Liver (tissue), 9 donors: Measurements from ENCODE around the gene BCL2. TPM values are rescaled to one million over a fixed set of nuclear protein-coding genes. Genes with fewer than 3 reads are reported as not detected.

Source experiments
- DNase-seq: peaks from one replicate; pipeline ENCODE4 v3.0.0-alpha.2; 2017; ENCODE audit warnings: low spot score
- H3K27ac ChIP-seq, 2 donors: one replicate each; pipeline ENCODE4 v1.7.0; 2013; ENCODE audit warnings: inconsistent platforms in 2 of 2, low read length in 2 of 2, control low read depth in 1 of 2, low read depth in 1 of 2, mild to moderate bottlenecking in 1 of 2
- H3K27me3 ChIP-seq, 4 donors: one replicate each; pipeline versions ENCODE4 v1.6.1 to v1.7.0; 2013; ENCODE audit warnings: low read length in 3 of 4, inconsistent platforms in 1 of 4, mild to moderate bottlenecking in 1 of 4, moderate library complexity in 1 of 4; ENCODE audit not compliant: control insufficient read depth in 4 of 4, insufficient read depth in 4 of 4
- H3K36me3 ChIP-seq, 4 donors: one replicate each; pipeline versions ENCODE4 v1.6.1 to v1.7.0; 2013; ENCODE audit warnings: low read length in 3 of 4, mild to moderate bottlenecking in 3 of 4, low read depth in 1 of 4, moderate library complexity in 1 of 4; ENCODE audit not compliant: control insufficient read depth in 4 of 4, insufficient read depth in 3 of 4
- H3K4me1 ChIP-seq, 4 donors: one replicate each; pipeline versions ENCODE4 v1.6.1 to v1.7.0; 2013; ENCODE audit warnings: low read length in 3 of 4, mild to moderate bottlenecking in 3 of 4, moderate library complexity in 1 of 4; ENCODE audit not compliant: control insufficient read depth in 4 of 4, insufficient read depth in 4 of 4
- H3K4me3 ChIP-seq, 3 donors: one replicate each; pipeline versions ENCODE4 v1.6.1 to v1.7.0; 2013; ENCODE audit warnings: low read length in 3 of 3, control low read depth in 1 of 3, low read depth in 1 of 3, mild to moderate bottlenecking in 1 of 3
- H3K9ac ChIP-seq, 2 donors: one replicate each; pipeline ENCODE4 v1.7.0; 2013; ENCODE audit warnings: low read length in 2 of 2, mild to moderate bottlenecking in 2 of 2, moderate library complexity in 2 of 2, control low read depth in 1 of 2, low read depth in 1 of 2
- H3K9me3 ChIP-seq, 4 donors: one replicate each; pipeline versions ENCODE4 v1.6.1 to v1.7.0; 2013; ENCODE audit warnings: low read length in 3 of 4; ENCODE audit not compliant: control insufficient read depth in 4 of 4
- EGR1 ChIP-seq, 2 donors: IDR thresholded peaks; 2 replicates each; pipeline ENCODE4 v1.6.1; 2016 to 2018; ENCODE audit warnings: antibody characterized with exemption in 2 of 2, low read depth in 2 of 2
- FOXA1 ChIP-seq: IDR thresholded peaks from 2 replicates; pipeline ENCODE4 v1.6.1; 2016; ENCODE audit warnings: antibody characterized with exemption
- FOXA2 ChIP-seq: IDR thresholded peaks from 2 replicates; pipeline ENCODE4 v1.6.1; 2016; ENCODE audit warnings: antibody characterized with exemption
- GABPA ChIP-seq, 2 donors: IDR thresholded peaks in 1 of 2; conservative IDR thresholded peaks in 1 of 2; 2 replicates each; pipeline ENCODE4 v1.6.1; 2016; ENCODE audit warnings: antibody characterized with exemption in 2 of 2, mild to moderate bottlenecking in 1 of 2, moderate library complexity in 1 of 2
- HNF4A ChIP-seq, 2 donors: conservative IDR thresholded peaks; 2 replicates each; pipeline ENCODE4 v1.6.1; 2016; ENCODE audit warnings: antibody characterized with exemption in 2 of 2, mild to moderate bottlenecking in 2 of 2
- HNF4G ChIP-seq: IDR thresholded peaks from 2 replicates; pipeline ENCODE4 v1.6.1; 2016; ENCODE audit warnings: antibody characterized with exemption
- JUND ChIP-seq, 2 donors: IDR thresholded peaks; 2 replicates each; pipeline ENCODE4 v1.6.1; 2016; ENCODE audit warnings: antibody characterized with exemption in 2 of 2
- NR2F2 ChIP-seq: IDR thresholded peaks from 2 replicates; pipeline ENCODE4 v1.6.1; 2016; ENCODE audit warnings: antibody characterized with exemption
- RAD21 ChIP-seq, 2 donors: IDR thresholded peaks; 2 replicates each; pipeline ENCODE4 v1.6.1; 2016; ENCODE audit warnings: antibody characterized with exemption in 2 of 2, mild to moderate bottlenecking in 2 of 2
- RXRA ChIP-seq, 2 donors: IDR thresholded peaks; 2 replicates each; pipeline ENCODE4 v1.6.1; 2017 to 2018; ENCODE audit warnings: antibody characterized with exemption in 2 of 2, mild to moderate bottlenecking in 1 of 2
- SP1 ChIP-seq: IDR thresholded peaks from 2 replicates; pipeline ENCODE4 v1.6.1; 2018; ENCODE audit warnings: antibody characterized with exemption, mild to moderate bottlenecking
- WGBS: extraction: QIAGEN DNeasy Blood & Tissue Kit; methylation state at CpG from one replicate; pipeline ENCODE4 v1.1.7; 2013; 5-methylcytosine and 5-hydroxymethylcytosine counted together
- polyA plus RNA-seq, 2 donors: library from polyadenylated mRNA; stranded (reverse) in 1 of 2; unstranded in 1 of 2; fragments of 200-250 nt in 1 of 2; fragments of >200 nt in 1 of 2; fragmentation: Nextera tagmentation in 1 of 2; extraction: Ambion mirVana in 1 of 2; gene quantifications; one replicate each; pipeline versions ENCODE4 v1.2.1 to v1.2.3, GENCODE V29; 2013 to 2015
- total RNA-seq, 2 donors: library from RNA; depleted of rRNA; stranded (reverse); fragments of >200 nt; gene quantifications; one replicate each; pipeline ENCODE4 v1.2.3, GENCODE V29; 2014
- TF ChIP-seq, protein P1 (sequence below): IDR thresholded peaks from 2 replicates; pipeline ENCODE4 v1.6.1; 2016; ENCODE audit warnings: antibody characterized with exemption
- TF ChIP-seq, protein P2 (sequence below): IDR thresholded peaks from 2 replicates; pipeline ENCODE4 v1.6.1; 2016; ENCODE audit warnings: antibody characterized with exemption
- TF ChIP-seq, protein P3 (sequence below): IDR thresholded peaks from 2 replicates; pipeline ENCODE4 v1.6.1; 2016; ENCODE audit warnings: antibody characterized with exemption, mild to moderate bottlenecking
- TF ChIP-seq, protein P4 (sequence below): IDR thresholded peaks from 2 replicates; pipeline ENCODE4 v1.6.1; 2016; ENCODE audit warnings: antibody characterized with exemption
- TF ChIP-seq, protein P5 (sequence below): fragments of 150-350 bp; IDR thresholded peaks from 2 replicates; pipeline ENCODE4 v1.5.1; 2017; ENCODE audit warnings: improper control_type of control experiment, low read depth, low read length; ENCODE audit not compliant: missing input control
- donor health status: healthy.
- donor health status: healthy.
- donor health status: healthy.
- donor health status: healthy.
- donor health status: healthy.

BCL2 gene
- total and polyA plus RNA-seq, 4 donors, result 0.40 to 3.9 (median 1.4) TPM

DNA sequence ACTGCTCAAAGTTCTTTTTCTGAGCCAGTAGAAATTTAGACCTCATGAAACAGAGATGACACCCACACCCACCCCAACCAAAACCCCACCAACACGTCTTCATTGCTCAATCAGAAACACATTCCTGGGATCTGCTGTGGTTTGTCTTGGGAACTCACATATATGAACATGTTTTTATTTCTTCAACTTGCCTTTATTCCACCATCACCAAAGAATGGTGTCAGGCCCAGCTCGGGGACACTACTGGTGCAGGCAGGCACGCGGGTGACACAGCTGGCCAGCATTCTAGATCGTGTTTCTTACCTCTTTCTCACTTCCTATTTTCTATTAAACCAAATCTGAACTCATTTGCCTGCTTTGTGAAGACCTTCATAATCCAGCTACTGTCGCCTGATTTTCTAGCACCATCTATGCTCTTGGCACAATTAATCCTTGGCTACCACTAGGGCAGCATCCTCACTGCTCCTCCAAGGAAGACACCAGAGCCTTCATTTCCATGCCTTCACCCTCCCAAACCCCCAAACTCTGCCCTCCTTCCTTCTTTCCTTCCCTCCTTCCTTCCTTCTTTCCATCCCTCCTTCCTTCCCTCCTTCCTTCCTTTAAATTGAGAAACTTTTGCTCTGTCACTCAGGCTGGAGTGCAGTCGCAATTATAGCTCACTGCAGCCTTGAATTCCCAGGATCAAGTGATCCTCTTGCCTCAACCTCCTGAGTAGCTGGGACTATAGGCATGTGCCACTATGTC, 157.1 kb downstream of the BCL2 start:
- no peak overlapping the region for H3K4me3 ChIP-seq
- WGBS, result 84% methylated on average over 7 of the region's 7 CpGs
- no peak overlapping the region for H3K9ac ChIP-seq
- H3K4me1 ChIP-seq, result no peaks in the 10 kb centered on the region
- H3K27me3 ChIP-seq, result no peaks in the 10 kb centered on the region
- H3K9me3 ChIP-seq, result no peaks in the 10 kb centered on the region
- no peaks in the 10 kb centered on the region for H3K36me3 ChIP-seq
- no peak overlapping the region for H3K27ac ChIP-seq
- no peak for DNase-seq
- TF ChIP-seq GABPA (IDR thresholded peaks at IDR 0.05 in 1 of 2, conservative IDR thresholded peaks at IDR 0.05 in 1 of 2), result no peak
- TF ChIP-seq EGR1 (IDR thresholded peaks at IDR 0.05; ENCODE audit: low read depth in 2 of 2), result no peak
- no peak for TF ChIP-seq HNF4G
- no peak for TF ChIP-seq SP1
- TF ChIP-seq FOXA2, result no peak
- TF ChIP-seq HNF4A (conservative IDR thresholded peaks at IDR 0.05), result no peak
- TF ChIP-seq RAD21 (IDR thresholded peaks at IDR 0.05), result no peak
- no peak for TF ChIP-seq FOXA1
- no peak for TF ChIP-seq NR2F2
- TF ChIP-seq, protein P1, sequence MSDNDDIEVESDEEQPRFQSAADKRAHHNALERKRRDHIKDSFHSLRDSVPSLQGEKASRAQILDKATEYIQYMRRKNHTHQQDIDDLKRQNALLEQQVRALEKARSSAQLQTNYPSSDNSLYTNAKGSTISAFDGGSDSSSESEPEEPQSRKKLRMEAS, result no peak
- TF ChIP-seq, protein P2, sequence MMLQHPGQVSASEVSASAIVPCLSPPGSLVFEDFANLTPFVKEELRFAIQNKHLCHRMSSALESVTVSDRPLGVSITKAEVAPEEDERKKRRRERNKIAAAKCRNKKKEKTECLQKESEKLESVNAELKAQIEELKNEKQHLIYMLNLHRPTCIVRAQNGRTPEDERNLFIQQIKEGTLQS, result no peak
- no peak for TF ChIP-seq RXRA (IDR thresholded peaks at IDR 0.05)
- TF ChIP-seq, protein P3, sequence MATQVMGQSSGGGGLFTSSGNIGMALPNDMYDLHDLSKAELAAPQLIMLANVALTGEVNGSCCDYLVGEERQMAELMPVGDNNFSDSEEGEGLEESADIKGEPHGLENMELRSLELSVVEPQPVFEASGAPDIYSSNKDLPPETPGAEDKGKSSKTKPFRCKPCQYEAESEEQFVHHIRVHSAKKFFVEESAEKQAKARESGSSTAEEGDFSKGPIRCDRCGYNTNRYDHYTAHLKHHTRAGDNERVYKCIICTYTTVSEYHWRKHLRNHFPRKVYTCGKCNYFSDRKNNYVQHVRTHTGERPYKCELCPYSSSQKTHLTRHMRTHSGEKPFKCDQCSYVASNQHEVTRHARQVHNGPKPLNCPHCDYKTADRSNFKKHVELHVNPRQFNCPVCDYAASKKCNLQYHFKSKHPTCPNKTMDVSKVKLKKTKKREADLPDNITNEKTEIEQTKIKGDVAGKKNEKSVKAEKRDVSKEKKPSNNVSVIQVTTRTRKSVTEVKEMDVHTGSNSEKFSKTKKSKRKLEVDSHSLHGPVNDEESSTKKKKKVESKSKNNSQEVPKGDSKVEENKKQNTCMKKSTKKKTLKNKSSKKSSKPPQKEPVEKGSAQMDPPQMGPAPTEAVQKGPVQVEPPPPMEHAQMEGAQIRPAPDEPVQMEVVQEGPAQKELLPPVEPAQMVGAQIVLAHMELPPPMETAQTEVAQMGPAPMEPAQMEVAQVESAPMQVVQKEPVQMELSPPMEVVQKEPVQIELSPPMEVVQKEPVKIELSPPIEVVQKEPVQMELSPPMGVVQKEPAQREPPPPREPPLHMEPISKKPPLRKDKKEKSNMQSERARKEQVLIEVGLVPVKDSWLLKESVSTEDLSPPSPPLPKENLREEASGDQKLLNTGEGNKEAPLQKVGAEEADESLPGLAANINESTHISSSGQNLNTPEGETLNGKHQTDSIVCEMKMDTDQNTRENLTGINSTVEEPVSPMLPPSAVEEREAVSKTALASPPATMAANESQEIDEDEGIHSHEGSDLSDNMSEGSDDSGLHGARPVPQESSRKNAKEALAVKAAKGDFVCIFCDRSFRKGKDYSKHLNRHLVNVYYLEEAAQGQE, result no peak
- TF ChIP-seq, protein P4, sequence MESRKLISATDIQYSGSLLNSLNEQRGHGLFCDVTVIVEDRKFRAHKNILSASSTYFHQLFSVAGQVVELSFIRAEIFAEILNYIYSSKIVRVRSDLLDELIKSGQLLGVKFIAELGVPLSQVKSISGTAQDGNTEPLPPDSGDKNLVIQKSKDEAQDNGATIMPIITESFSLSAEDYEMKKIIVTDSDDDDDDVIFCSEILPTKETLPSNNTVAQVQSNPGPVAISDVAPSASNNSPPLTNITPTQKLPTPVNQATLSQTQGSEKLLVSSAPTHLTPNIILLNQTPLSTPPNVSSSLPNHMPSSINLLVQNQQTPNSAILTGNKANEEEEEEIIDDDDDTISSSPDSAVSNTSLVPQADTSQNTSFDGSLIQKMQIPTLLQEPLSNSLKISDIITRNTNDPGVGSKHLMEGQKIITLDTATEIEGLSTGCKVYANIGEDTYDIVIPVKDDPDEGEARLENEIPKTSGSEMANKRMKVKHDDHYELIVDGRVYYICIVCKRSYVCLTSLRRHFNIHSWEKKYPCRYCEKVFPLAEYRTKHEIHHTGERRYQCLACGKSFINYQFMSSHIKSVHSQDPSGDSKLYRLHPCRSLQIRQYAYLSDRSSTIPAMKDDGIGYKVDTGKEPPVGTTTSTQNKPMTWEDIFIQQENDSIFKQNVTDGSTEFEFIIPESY, result no peak
- TF ChIP-seq, protein P5, sequence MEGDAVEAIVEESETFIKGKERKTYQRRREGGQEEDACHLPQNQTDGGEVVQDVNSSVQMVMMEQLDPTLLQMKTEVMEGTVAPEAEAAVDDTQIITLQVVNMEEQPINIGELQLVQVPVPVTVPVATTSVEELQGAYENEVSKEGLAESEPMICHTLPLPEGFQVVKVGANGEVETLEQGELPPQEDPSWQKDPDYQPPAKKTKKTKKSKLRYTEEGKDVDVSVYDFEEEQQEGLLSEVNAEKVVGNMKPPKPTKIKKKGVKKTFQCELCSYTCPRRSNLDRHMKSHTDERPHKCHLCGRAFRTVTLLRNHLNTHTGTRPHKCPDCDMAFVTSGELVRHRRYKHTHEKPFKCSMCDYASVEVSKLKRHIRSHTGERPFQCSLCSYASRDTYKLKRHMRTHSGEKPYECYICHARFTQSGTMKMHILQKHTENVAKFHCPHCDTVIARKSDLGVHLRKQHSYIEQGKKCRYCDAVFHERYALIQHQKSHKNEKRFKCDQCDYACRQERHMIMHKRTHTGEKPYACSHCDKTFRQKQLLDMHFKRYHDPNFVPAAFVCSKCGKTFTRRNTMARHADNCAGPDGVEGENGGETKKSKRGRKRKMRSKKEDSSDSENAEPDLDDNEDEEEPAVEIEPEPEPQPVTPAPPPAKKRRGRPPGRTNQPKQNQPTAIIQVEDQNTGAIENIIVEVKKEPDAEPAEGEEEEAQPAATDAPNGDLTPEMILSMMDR, result no peak
- TF ChIP-seq JUND (IDR thresholded peaks at IDR 0.05), result no peak
